PC-3 (cell line): Measurements from ENCODE around the gene RGPD4. TPM values are rescaled to one million over a fixed set of nuclear protein-coding genes. Genes with fewer than 3 reads are reported as not detected.

Experiments
- ATAC-seq: fragments of 200-7000 bp; cut with Tn5 transposase; 2 replicates; pipeline ENCODE4 v1.9.1; 2020; ENCODE audit warnings: mild to moderate bottlenecking, moderate library complexity
- BruUV-seq: library from RNA; stranded (reverse); fragments of 400-500 nt; replicated peaks from 2 replicates; lab custom pipeline; 2021; lab: Mats Ljungman, UMichigan
- CTCF ChIA-PET: fragments of 300-600 bp; sonication (Branson Sonifier 250); formaldehyde crosslinking; loops from one replicate; lab custom pipeline; 2022; ENCODE audit warnings: antibody characterized with exemption; lab: Charles Lee
- POLR2A ChIA-PET: fragments of 300-600 bp; sonication (Branson Sonifier 250); formaldehyde crosslinking; loops from one replicate; lab custom pipeline; 2022; ENCODE audit warnings: antibody characterized with exemption; ENCODE audit not compliant: unreplicated experiment; lab: Charles Lee
- DNase-seq: peaks from one replicate; pipeline ENCODE4 v3.0.0-alpha.2; 2015
- H2AFZ ChIP-seq: fragments of 300-600 bp; sonication (generic); 2 replicates; pipeline ENCODE4 v1.6.0; 2016; ENCODE audit warnings: antibody characterized with exemption, low read length
- H3F3A ChIP-seq: fragments of 300-600 bp; sonication (generic); one replicate; pipeline ENCODE4 v1.6.0; 2017; ENCODE audit warnings: antibody characterized with exemption, low read length, control low read depth, mild to moderate bottlenecking; ENCODE audit not compliant: unreplicated experiment
- H3K27ac ChIP-seq: fragments of 300-600 bp; sonication (generic); 2 replicates; pipeline ENCODE4 v1.5.1; 2016; ENCODE audit warnings: mild to moderate bottlenecking, low read length
- H3K27me3 ChIP-seq: fragments of 300-600 bp; sonication (generic); 2 replicates; pipeline ENCODE4 v1.6.1; 2016; ENCODE audit warnings: low read length, mixed read lengths
- H3K36me3 ChIP-seq: fragments of 300-600 bp; sonication (generic); 2 replicates; pipeline ENCODE4 v1.6.1; 2016; ENCODE audit warnings: low read depth, mixed run types, low read length, mixed read lengths
- H3K4me1 ChIP-seq: fragments of 300-600 bp; sonication (generic); 2 replicates; pipeline ENCODE4 v1.5.1; 2016; ENCODE audit warnings: low read length; ENCODE audit not compliant: insufficient read depth
- H3K4me2 ChIP-seq: fragments of 300-600 bp; sonication (generic); 2 replicates; pipeline ENCODE4 v1.6.0; 2016; ENCODE audit warnings: low read length
- H3K4me3 ChIP-seq: fragments of 300-600 bp; sonication (generic); 2 replicates; pipeline ENCODE4 v1.5.1; 2016; ENCODE audit warnings: mild to moderate bottlenecking, low read length, mixed read lengths
- H3K79me2 ChIP-seq: fragments of 300-600 bp; sonication (generic); 2 replicates; pipeline ENCODE4 v1.6.1; 2017; ENCODE audit warnings: low read length, mixed read lengths
- H3K9ac ChIP-seq: fragments of 300-600 bp; sonication (generic); 2 replicates; pipeline ENCODE4 v1.6.0; 2016; ENCODE audit warnings: mild to moderate bottlenecking, low read length
- H3K9me2 ChIP-seq: fragments of 300-600 bp; sonication (generic); replicated peaks from 2 replicates; pipeline ENCODE4 v1.6.1; 2016; ENCODE audit warnings: mixed run types, low read length, mixed read lengths
- H3K9me3 ChIP-seq: fragments of 300-600 bp; sonication (generic); 2 replicates; pipeline ENCODE4 v1.6.1; 2016; ENCODE audit warnings: low read length, mixed read lengths
- H4K20me1 ChIP-seq: fragments of 300-600 bp; sonication (generic); 2 replicates; pipeline ENCODE4 v1.6.1; 2016; ENCODE audit warnings: low read length, mixed read lengths
- CTCF ChIP-seq: fragments of 300-600 bp; sonication (generic); conservative IDR thresholded peaks from 2 replicates; pipeline ENCODE4 v1.5.1; 2017; ENCODE audit warnings: antibody characterized with exemption, low read depth, mild to moderate bottlenecking, low read length
- EZH2 ChIP-seq: fragments of 300-600 bp; sonication (generic); IDR thresholded peaks from one replicate; pipeline ENCODE4 v1.6.1; 2017; ENCODE audit warnings: antibody characterized with exemption, mild to moderate bottlenecking, low read length; ENCODE audit not compliant: unreplicated experiment
- EZH2phosphoT487 ChIP-seq: fragments of 300-600 bp; sonication (generic); IDR thresholded peaks from 2 replicates; pipeline ENCODE4 v1.6.1; 2018; ENCODE audit warnings: mild to moderate bottlenecking, antibody characterized with exemption, low read length, borderline replicate concordance
- intact Hi-C: fragments of 100-400 bp; cut with micrococcal nuclease; formaldehyde crosslinking; loops from 2 replicates; pipeline ENCODE4 v1.9.0; 2023
- total RNA-seq: library from RNA; depleted of rRNA; stranded (reverse); fragments of >200 nt; gene quantifications from 2 replicates; pipeline ENCODE4 v1.2.3, GENCODE V29; 2014

RGPD4 gene
- total RNA-seq, 1 experiment from 2014 or later = not detected

- intact Hi-C loops = no loop called here
- POLR2A ChIA-PET = no interaction called here
Observed at GRCh38 chr2:107790837-107791236, 35.9 kb upstream of the RGPD4 start.

GRCh38 chr2:107801498-107801897, 25.2 kb upstream of the RGPD4 start:
- CTCF ChIA-PET = no interaction called here
- ATAC-seq = no peak

More at GRCh38 chr2:107790837-107791236, 35.9 kb upstream of the RGPD4 start:
- Histone ChIP-seq H3K9me2 (no peaks in the 10 kb centered on the region), H3K27ac (no peak overlapping the region), H3K4me2 (no peak overlapping the region), H2AFZ (no peak overlapping the region), H3K9ac (no peak overlapping the region), H3F3A (no peaks in the 10 kb centered on the region), H3K4me1 (no peaks in the 10 kb centered on the region), H4K20me1 (no peaks in the 10 kb centered on the region), H3K79me2 (no peaks in the 10 kb centered on the region), H3K27me3 (no peaks in the 10 kb centered on the region), H3K9me3 (no peaks in the 10 kb centered on the region), H3K4me3 (no peak overlapping the region), H3K36me3 (no peaks in the 10 kb centered on the region)
- DNase-seq = no peak
- BruUV-seq = no TSS peak
- no peak for ATAC-seq
- CTCF ChIA-PET = no interaction called here
- TF ChIP-seq CTCF (no peak), EZH2 (no peak)

More at GRCh38 chr2:107801498-107801897, 25.2 kb upstream of the RGPD4 start:
- Histone ChIP-seq H3K9me2 (no peaks in the 10 kb centered on the region), H3K9ac (no peak overlapping the region), H3K9me3 (no peaks in the 10 kb centered on the region), H4K20me1 (no peaks in the 10 kb centered on the region), H3K79me2 (no peaks in the 10 kb centered on the region), H3K27ac (no peak overlapping the region), H3F3A (no peaks in the 10 kb centered on the region), H3K4me2 (no peak overlapping the region), H2AFZ (no peak overlapping the region), H3K27me3 (no peaks in the 10 kb centered on the region), H3K4me3 (no peak overlapping the region), H3K36me3 (no peaks in the 10 kb centered on the region), H3K4me1 (no peaks in the 10 kb centered on the region)
- POLR2A ChIA-PET = no interaction called here
- intact Hi-C loops = loop anchor here (10.0 kb wide), 1 partner anchor 147 kb away; no protein-coding TSS in a partner anchor
- BruUV-seq = no TSS peak
- no peak for DNase-seq
- TF ChIP-seq EZH2phosphoT487 = no peak
- TF ChIP-seq CTCF = no peak
- TF ChIP-seq EZH2 = no peak
